Measurements from ENCODE around the gene RUBCN.

DNA sequence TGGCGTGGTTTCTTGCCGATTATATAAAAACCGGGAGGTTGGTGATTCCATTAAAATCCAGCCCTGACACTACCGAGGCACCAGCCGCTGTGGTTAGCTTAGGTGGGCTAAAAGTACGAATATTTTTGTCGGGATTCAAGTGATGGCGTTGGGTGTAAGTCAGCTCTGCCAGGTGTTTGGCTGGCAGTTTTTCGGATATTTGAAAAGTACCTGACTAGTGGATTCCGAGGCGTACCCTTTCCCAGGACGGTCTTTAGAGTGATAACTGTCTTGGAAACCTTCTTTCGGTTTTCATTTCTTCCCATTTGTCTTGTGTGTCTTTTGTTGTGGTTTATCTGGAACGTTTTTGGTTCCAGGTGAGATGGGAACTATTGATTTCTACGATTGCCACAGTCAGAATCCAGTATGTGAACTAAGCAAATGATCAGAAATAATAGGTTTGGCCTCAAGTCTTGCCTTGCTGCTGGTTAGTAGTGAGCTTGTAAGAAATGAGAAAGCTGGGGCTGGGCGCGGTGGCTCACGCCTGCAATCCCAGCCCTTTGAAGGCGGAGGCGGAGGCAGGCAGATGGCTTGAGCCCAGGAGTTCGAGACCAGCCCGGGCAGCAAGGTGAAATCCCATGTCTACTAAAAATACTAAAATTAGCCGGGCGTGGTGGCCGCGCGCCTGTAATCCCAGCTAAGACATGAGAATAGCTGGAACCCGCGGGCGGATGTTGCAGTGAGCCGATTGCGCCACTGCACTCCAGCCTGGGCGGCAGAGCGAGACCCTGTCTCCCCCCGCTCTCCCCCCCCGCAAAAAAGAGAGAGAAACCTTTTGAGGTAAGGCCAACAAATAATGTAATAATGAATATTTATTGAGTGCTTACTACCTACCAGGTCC is 14.4 kb upstream of the RUBCN start:
- TF ChIP-seq, protein P1, sequence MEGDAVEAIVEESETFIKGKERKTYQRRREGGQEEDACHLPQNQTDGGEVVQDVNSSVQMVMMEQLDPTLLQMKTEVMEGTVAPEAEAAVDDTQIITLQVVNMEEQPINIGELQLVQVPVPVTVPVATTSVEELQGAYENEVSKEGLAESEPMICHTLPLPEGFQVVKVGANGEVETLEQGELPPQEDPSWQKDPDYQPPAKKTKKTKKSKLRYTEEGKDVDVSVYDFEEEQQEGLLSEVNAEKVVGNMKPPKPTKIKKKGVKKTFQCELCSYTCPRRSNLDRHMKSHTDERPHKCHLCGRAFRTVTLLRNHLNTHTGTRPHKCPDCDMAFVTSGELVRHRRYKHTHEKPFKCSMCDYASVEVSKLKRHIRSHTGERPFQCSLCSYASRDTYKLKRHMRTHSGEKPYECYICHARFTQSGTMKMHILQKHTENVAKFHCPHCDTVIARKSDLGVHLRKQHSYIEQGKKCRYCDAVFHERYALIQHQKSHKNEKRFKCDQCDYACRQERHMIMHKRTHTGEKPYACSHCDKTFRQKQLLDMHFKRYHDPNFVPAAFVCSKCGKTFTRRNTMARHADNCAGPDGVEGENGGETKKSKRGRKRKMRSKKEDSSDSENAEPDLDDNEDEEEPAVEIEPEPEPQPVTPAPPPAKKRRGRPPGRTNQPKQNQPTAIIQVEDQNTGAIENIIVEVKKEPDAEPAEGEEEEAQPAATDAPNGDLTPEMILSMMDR (IDR thresholded peaks at IDR 0.05) = no peak
- TF ChIP-seq, protein P2, sequence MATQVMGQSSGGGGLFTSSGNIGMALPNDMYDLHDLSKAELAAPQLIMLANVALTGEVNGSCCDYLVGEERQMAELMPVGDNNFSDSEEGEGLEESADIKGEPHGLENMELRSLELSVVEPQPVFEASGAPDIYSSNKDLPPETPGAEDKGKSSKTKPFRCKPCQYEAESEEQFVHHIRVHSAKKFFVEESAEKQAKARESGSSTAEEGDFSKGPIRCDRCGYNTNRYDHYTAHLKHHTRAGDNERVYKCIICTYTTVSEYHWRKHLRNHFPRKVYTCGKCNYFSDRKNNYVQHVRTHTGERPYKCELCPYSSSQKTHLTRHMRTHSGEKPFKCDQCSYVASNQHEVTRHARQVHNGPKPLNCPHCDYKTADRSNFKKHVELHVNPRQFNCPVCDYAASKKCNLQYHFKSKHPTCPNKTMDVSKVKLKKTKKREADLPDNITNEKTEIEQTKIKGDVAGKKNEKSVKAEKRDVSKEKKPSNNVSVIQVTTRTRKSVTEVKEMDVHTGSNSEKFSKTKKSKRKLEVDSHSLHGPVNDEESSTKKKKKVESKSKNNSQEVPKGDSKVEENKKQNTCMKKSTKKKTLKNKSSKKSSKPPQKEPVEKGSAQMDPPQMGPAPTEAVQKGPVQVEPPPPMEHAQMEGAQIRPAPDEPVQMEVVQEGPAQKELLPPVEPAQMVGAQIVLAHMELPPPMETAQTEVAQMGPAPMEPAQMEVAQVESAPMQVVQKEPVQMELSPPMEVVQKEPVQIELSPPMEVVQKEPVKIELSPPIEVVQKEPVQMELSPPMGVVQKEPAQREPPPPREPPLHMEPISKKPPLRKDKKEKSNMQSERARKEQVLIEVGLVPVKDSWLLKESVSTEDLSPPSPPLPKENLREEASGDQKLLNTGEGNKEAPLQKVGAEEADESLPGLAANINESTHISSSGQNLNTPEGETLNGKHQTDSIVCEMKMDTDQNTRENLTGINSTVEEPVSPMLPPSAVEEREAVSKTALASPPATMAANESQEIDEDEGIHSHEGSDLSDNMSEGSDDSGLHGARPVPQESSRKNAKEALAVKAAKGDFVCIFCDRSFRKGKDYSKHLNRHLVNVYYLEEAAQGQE (IDR thresholded peaks at IDR 0.05; ENCODE audit: insufficient read depth in 1 of 2, low read depth in 2 of 2, low read length in 1 of 2) = no peak
- no peak for TF ChIP-seq POLR2AphosphoS5 (IDR thresholded peaks at IDR 0.05; ENCODE audit: low read depth, low read length)
- TF ChIP-seq SIN3A (IDR thresholded peaks at IDR 0.05; ENCODE audit: borderline replicate concordance, insufficient read depth, low read depth, low read length) = no peak; the same call in 1 of the 2 replicates

Data from Panc1 (cell line).